ENCODE data around the gene DOCK9.
A peak's percentile ranks its signal among the peaks of the same experiment; 100 is the strongest.

The DOCK9 gene

DNA sequence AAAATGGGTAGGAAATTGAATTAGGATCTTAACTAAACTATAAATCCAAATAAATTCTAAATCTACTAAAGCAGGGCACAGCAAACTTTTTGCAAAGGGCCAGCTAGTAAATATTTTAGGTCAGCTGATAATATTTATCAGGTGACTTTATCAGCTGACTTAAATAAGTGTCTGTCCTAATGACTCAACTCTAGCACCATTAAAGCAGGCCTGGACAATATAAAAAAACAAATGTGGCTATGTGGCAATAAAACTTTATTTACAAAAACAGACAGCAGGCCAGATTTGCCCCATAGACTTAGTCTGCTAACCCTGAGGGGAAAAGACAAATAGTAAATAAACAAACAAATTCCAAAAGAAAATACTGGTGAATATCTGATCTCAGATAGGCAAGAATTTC is 27.7 kb upstream of the DOCK9 start:
- Histone ChIP-seq H3K9ac (ENCODE audit: low read length) (no peak overlapping the region), H3K18ac (ENCODE audit: low read length) (no peak overlapping the region), H2BK5ac (ENCODE audit: low read depth, low read length, poor library complexity) (no peak overlapping the region), H2AFZ (ENCODE audit: insufficient read depth, low read length, poor library complexity) (no peak overlapping the region), H3K27me3 (ENCODE audit: insufficient read depth, low read length) (no peaks in the 10 kb centered on the region), H4K12ac (ENCODE audit: low read depth, low read length) (no peak overlapping the region), H3K36me3 (ENCODE audit: control insufficient read depth in 1 of 2, insufficient read depth in 2 of 2, low read length in 2 of 2) (no peaks in the 10 kb centered on the region), H3K79me2 (ENCODE audit: control insufficient read depth, insufficient read depth, low read length, poor library complexity) (peaks cover 4% of the 10 kb centered on the region), H3K27ac (ENCODE audit: low read depth, low read length) (no peak overlapping the region), H2BK12ac (ENCODE audit: low read length) (no peak overlapping the region), H2BK120ac (ENCODE audit: insufficient read depth, low read length, poor library complexity) (no peak overlapping the region), H3K4me1 (ENCODE audit: control insufficient read depth in 1 of 2, insufficient read depth in 2 of 2, low read length in 2 of 2) (peaks cover 6 to 14% of the 10 kb centered on the region in 2 experiments), H4K91ac (ENCODE audit: low read depth, low read length) (no peak overlapping the region), H3K23ac (ENCODE audit: low read length) (no peak overlapping the region), H3K4me2 (ENCODE audit: low read length) (no peak overlapping the region), H3K14ac (ENCODE audit: low read length) (no peak overlapping the region), H3K79me1 (ENCODE audit: low read length) (peaks cover 8% of the 10 kb centered on the region), H3K4me3 (ENCODE audit: low read depth, low read length) (no peak overlapping the region), H3K4ac (ENCODE audit: low read depth, low read length) (no peak overlapping the region), H3K9me3 (ENCODE audit: insufficient read depth, low read depth, low read length) (no peaks in the 10 kb centered on the region), H4K8ac (ENCODE audit: low read depth, low read length) (no peak overlapping the region), H2AK5ac (ENCODE audit: low read length) (no peak overlapping the region)
- peak in 1 of 2 donors; percentile 43 for DNase-seq

DNA sequence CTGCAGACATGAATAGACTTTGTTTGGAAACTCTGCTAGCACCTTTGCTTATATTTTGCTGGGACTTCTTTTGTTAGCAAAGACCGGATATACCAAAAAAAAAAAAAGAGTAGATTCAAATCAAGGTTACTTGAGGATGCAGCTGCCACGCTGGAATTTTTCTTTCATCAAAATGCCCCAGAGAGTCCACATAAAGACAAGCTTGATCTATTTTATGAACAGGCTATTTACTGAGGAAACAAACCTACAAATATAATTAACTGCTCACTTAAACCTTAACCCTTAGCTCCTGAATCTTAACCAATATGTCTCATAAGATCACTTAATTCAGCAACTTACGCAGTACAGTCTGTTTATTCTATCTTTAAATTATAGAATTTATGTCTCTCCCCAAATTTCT is 27.1 kb upstream of the DOCK9 start:
- H3K14ac ChIP-seq (ENCODE audit: low read length) = no peak overlapping the region
- no peak overlapping the region for H4K91ac ChIP-seq (ENCODE audit: low read depth, low read length)
- WGBS (ENCODE audit: extremely low coverage, insufficient coverage, insufficient read length) = no CpG with 5 or more reads among the region's 3 CpGs
- no peak overlapping the region for H3K4ac ChIP-seq (ENCODE audit: low read depth, low read length)
- no peak overlapping the region for H3K23ac ChIP-seq (ENCODE audit: low read length)
- H3K27ac ChIP-seq (ENCODE audit: low read depth, low read length) = no peak overlapping the region
- no peak overlapping the region for H4K8ac ChIP-seq (ENCODE audit: low read depth, low read length)
- H3K27me3 ChIP-seq (ENCODE audit: insufficient read depth, low read length) = no peaks in the 10 kb centered on the region
- H3K4me3 ChIP-seq (ENCODE audit: low read depth, low read length) = no peak overlapping the region
- H4K12ac ChIP-seq (ENCODE audit: low read depth, low read length) = no peak overlapping the region
- H2BK5ac ChIP-seq (ENCODE audit: low read depth, low read length, poor library complexity) = no peak overlapping the region
- no peak overlapping the region for H2AFZ ChIP-seq (ENCODE audit: insufficient read depth, low read length, poor library complexity)
- H2BK12ac ChIP-seq (ENCODE audit: low read length) = no peak overlapping the region
- no peak overlapping the region for H2AK5ac ChIP-seq (ENCODE audit: low read length)
- H3K36me3 ChIP-seq (ENCODE audit: control insufficient read depth in 1 of 2, insufficient read depth in 2 of 2, low read length in 2 of 2) = no peaks in the 10 kb centered on the region
- no peak overlapping the region for H2BK120ac ChIP-seq (ENCODE audit: insufficient read depth, low read length, poor library complexity)
- peaks cover 4% of the 10 kb centered on the region for H3K79me2 ChIP-seq (ENCODE audit: control insufficient read depth, insufficient read depth, low read length, poor library complexity)
- no peak for DNase-seq
- H3K4me1 ChIP-seq (ENCODE audit: control insufficient read depth in 1 of 2, insufficient read depth in 2 of 2, low read length in 2 of 2) = peaks cover 4 to 8% of the 10 kb centered on the region in 2 experiments
- no peak overlapping the region for H3K18ac ChIP-seq (ENCODE audit: low read length)
- peaks cover 6% of the 10 kb centered on the region for H3K79me1 ChIP-seq (ENCODE audit: low read length)
- H3K9me3 ChIP-seq (ENCODE audit: insufficient read depth, low read depth, low read length) = no peaks in the 10 kb centered on the region
- no peak overlapping the region for H3K4me2 ChIP-seq (ENCODE audit: low read length)
- H3K9ac ChIP-seq (ENCODE audit: low read length) = no peak overlapping the region

DNA sequence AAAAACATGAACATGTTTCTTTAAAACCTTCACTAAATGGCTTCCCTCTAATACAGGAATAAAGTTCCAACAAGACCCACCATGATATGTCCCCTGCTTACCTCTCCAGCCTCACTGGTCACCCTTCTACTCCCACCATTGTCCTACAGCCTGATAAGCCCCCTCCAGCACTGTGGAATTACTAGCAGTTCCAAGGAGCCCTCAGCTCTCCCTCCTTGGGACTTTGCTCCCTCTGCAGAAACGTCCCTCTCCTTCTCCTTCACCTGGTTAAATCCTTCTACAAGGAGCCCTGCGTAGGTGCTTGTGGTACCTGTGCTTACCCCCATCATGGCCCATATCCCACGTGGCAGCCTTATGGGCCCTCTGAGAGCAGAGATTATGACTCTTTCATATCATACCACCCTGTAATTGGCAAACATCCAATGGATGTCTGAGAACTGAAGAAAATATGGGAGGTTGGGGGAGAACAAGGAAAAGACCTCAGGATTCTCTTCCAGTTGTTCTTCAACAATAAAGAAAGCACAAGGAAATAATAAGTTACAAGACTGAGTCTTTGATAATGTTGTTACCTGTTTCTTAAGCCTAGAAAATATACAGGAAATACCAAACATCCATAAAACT is 26.1 kb upstream of the DOCK9 start:
- Histone ChIP-seq H3K36me3 (ENCODE audit: control insufficient read depth in 1 of 2, insufficient read depth in 2 of 2, low read length in 2 of 2) (no peaks in the 10 kb centered on the region), H3K4me3 (ENCODE audit: low read depth, low read length) (no peak overlapping the region), H3K23ac (ENCODE audit: low read length) (no peak overlapping the region), H3K18ac (ENCODE audit: low read length) (peak overlapping the region; percentile 38), H2BK12ac (ENCODE audit: low read length) (no peak overlapping the region), H2AK5ac (ENCODE audit: low read length) (peak overlapping the region; percentile 68), H3K27me3 (ENCODE audit: insufficient read depth, low read length) (no peaks in the 10 kb centered on the region), H2BK120ac (ENCODE audit: insufficient read depth, low read length, poor library complexity) (no peak overlapping the region), H3K9me3 (ENCODE audit: insufficient read depth, low read depth, low read length) (no peaks in the 10 kb centered on the region), H3K79me1 (ENCODE audit: low read length) (peaks cover 2% of the 10 kb centered on the region), H2AFZ (ENCODE audit: insufficient read depth, low read length, poor library complexity) (no peak overlapping the region), H3K4ac (ENCODE audit: low read depth, low read length) (no peak overlapping the region), H3K14ac (ENCODE audit: low read length) (no peak overlapping the region), H3K4me2 (ENCODE audit: low read length) (no peak overlapping the region), H4K91ac (ENCODE audit: low read depth, low read length) (no peak overlapping the region), H2BK5ac (ENCODE audit: low read depth, low read length, poor library complexity) (no peak overlapping the region), H3K79me2 (ENCODE audit: control insufficient read depth, insufficient read depth, low read length, poor library complexity) (peaks cover 2% of the 10 kb centered on the region), H4K8ac (ENCODE audit: low read depth, low read length) (no peak overlapping the region), H3K4me1 (ENCODE audit: control insufficient read depth in 1 of 2, insufficient read depth in 2 of 2, low read length in 2 of 2) (peaks cover 0 to 2% of the 10 kb centered on the region in 2 experiments), H3K27ac (ENCODE audit: low read depth, low read length) (no peak overlapping the region), H3K9ac (ENCODE audit: low read length) (no peak overlapping the region), H4K12ac (ENCODE audit: low read depth, low read length) (no peak overlapping the region)
- DNase-seq = no peak
- WGBS (ENCODE audit: extremely low coverage, insufficient coverage, insufficient read length) = no CpG with 5 or more reads among the region's 3 CpGs

DNA sequence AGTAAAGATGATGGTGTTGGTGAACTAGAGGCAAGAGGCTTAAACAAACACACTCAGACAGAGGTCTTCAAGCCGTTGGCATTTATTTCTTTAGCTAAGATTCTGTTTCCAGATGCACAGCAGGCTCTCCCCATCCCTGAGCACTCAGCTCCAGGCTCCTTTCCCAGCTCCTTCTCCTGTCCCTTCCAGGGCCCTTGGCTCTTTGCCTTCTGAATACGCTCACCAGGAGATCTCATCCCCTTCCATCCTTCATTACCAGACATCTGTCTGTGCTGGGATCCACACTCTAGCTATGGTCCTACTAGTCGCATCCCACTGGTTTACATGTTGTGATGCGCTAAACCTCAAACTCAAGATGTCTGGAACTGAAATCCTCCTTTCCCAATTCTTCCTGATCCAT is 25.3 kb upstream of the DOCK9 start:
- peaks cover 0 to 2% of the 10 kb centered on the region in 2 experiments for H3K4me1 ChIP-seq (ENCODE audit: control insufficient read depth in 1 of 2, insufficient read depth in 2 of 2, low read length in 2 of 2)
- no peak overlapping the region for H3K27ac ChIP-seq (ENCODE audit: low read depth, low read length)
- no peak overlapping the region for H2AK5ac ChIP-seq (ENCODE audit: low read length)
- peaks cover 2% of the 10 kb centered on the region for H3K79me1 ChIP-seq (ENCODE audit: low read length)
- H3K4me3 ChIP-seq (ENCODE audit: low read depth, low read length) = no peak overlapping the region
- H3K4me2 ChIP-seq (ENCODE audit: low read length) = no peak overlapping the region
- H2BK5ac ChIP-seq (ENCODE audit: low read depth, low read length, poor library complexity) = no peak overlapping the region
- no peak overlapping the region for H3K23ac ChIP-seq (ENCODE audit: low read length)
- no peak overlapping the region for H4K12ac ChIP-seq (ENCODE audit: low read depth, low read length)
- no peak overlapping the region for H3K14ac ChIP-seq (ENCODE audit: low read length)
- no peak overlapping the region for H4K91ac ChIP-seq (ENCODE audit: low read depth, low read length)
- H3K36me3 ChIP-seq (ENCODE audit: control insufficient read depth in 1 of 2, insufficient read depth in 2 of 2, low read length in 2 of 2) = no peaks in the 10 kb centered on the region
- H2AFZ ChIP-seq (ENCODE audit: insufficient read depth, low read length, poor library complexity) = no peak overlapping the region
- no CpG with 5 or more reads among the region's 4 CpGs for WGBS (ENCODE audit: extremely low coverage, insufficient coverage, insufficient read length)
- H3K9ac ChIP-seq (ENCODE audit: low read length) = no peak overlapping the region
- H2BK12ac ChIP-seq (ENCODE audit: low read length) = no peak overlapping the region
- H3K18ac ChIP-seq (ENCODE audit: low read length) = no peak overlapping the region
- no peaks in the 10 kb centered on the region for H3K9me3 ChIP-seq (ENCODE audit: insufficient read depth, low read depth, low read length)
- no peaks in the 10 kb centered on the region for H3K27me3 ChIP-seq (ENCODE audit: insufficient read depth, low read length)
- H2BK120ac ChIP-seq (ENCODE audit: insufficient read depth, low read length, poor library complexity) = no peak overlapping the region
- DNase-seq = no peak
- H3K4ac ChIP-seq (ENCODE audit: low read depth, low read length) = no peak overlapping the region
- H4K8ac ChIP-seq (ENCODE audit: low read depth, low read length) = no peak overlapping the region
- peaks cover 2% of the 10 kb centered on the region for H3K79me2 ChIP-seq (ENCODE audit: control insufficient read depth, insufficient read depth, low read length, poor library complexity)

All from trophoblast cell (in vitro differentiated cells and primary cell).